Measurements from ENCODE around the gene RCOR2.
A peak's percentile ranks its signal among the peaks of the same experiment; 100 is the strongest.

The RCOR2 gene

GRCh38 chr11:63888170-63889086 lies 28.5 kb downstream of the RCOR2 start:
- peak overlapping the region; percentile 11 to 32 for H3K4me3 ChIP-seq (replicated peaks in 1 of 2; ENCODE audit: low read depth in 2 of 2, low read length in 2 of 2)
- peak; percentile 66 to 71 for DNase-seq (ENCODE audit: low read depth in 2 of 2)
- no peak for TF ChIP-seq CTCF (IDR thresholded peaks at IDR 0.05; ENCODE audit: low read depth, low read length)

- TF ChIP-seq CTCF (IDR thresholded peaks at IDR 0.05; ENCODE audit: low read depth, low read length): no peak
- no peak overlapping the region for H3K4me3 ChIP-seq (replicated peaks in 1 of 2; ENCODE audit: low read depth in 2 of 2, low read length in 2 of 2)
These were observed 29.5 kb downstream of the RCOR2 start for GRCh38 chr11:63887386-63887999.

GRCh38 chr11:63884196-63884932 lies 32.6 kb downstream of the RCOR2 start:
- TF ChIP-seq CTCF (IDR thresholded peaks at IDR 0.05; ENCODE audit: low read depth, low read length): no peak
- no peak overlapping the region for H3K4me3 ChIP-seq (replicated peaks in 1 of 2; ENCODE audit: low read depth in 2 of 2, low read length in 2 of 2)
- no peak for DNase-seq (ENCODE audit: low read depth in 2 of 2)

More at GRCh38 chr11:63887386-63887999, 29.5 kb downstream of the RCOR2 start:
- DNase-seq (ENCODE audit: low read depth in 2 of 2): no peak

DNA sequence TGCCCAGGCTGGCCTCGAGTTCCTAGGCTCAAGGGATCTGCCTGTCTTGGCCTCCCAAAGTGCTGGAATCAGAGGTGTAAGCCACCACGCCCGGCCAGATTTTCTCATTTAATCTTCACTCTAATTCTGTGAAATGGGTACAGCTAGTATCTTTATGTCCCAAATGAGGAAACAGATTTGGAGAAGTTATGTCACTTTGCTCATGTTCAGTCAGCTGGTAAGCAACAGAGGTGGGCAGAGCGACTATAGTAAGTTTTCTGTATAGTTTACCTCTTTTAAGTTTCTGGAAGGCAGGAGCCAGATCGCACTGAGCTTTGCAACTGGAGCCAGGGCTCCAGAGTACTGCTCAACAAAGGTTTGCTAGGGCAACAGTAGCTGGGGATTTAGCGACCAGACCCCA lies 33.2 kb downstream of the RCOR2 start:
- H3K4me3 ChIP-seq (replicated peaks in 1 of 2; ENCODE audit: low read depth in 2 of 2, low read length in 2 of 2): no peak overlapping the region
- no peak for TF ChIP-seq CTCF (IDR thresholded peaks at IDR 0.05; ENCODE audit: low read depth, low read length)
- DNase-seq (ENCODE audit: low read depth in 2 of 2): no peak

- no peak for TF ChIP-seq CTCF (IDR thresholded peaks at IDR 0.05; ENCODE audit: low read depth, low read length)
- peak in 1 of 2 donors; percentile 15 for DNase-seq (ENCODE audit: low read depth in 2 of 2)
- H3K4me3 ChIP-seq (replicated peaks in 1 of 2; ENCODE audit: low read depth in 2 of 2, low read length in 2 of 2): no peak overlapping the region
These were observed 34.3 kb downstream of the RCOR2 start for GRCh38 chr11:63882555-63883242.

DNA sequence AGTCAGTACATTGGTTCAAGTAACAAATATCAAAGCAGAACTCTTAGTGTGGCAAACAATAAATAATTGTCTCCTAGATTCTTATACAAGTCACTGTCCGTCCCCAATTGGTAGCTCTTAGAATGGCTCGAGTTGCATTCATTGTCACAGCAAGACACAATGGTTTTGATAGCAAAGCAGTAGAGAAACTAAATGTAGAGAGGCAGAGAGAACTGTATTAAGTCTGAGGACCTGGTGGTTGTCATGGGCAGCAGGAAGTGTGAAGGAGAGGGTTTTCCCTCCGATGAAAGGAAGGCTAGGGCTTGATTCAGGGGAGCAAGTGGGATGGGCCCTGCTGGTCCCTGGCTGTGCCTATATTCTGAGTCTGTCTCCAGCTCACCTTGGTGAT lies 36.6 kb downstream of the RCOR2 start:
- H3K4me3 ChIP-seq (replicated peaks in 1 of 2; ENCODE audit: low read depth in 2 of 2, low read length in 2 of 2): no peak overlapping the region
- no peak for DNase-seq (ENCODE audit: low read depth in 2 of 2)
- no peak for TF ChIP-seq CTCF (IDR thresholded peaks at IDR 0.05; ENCODE audit: low read depth, low read length)
